ENCODE results near the gene HMSD.

Gene HMSD

DNA sequence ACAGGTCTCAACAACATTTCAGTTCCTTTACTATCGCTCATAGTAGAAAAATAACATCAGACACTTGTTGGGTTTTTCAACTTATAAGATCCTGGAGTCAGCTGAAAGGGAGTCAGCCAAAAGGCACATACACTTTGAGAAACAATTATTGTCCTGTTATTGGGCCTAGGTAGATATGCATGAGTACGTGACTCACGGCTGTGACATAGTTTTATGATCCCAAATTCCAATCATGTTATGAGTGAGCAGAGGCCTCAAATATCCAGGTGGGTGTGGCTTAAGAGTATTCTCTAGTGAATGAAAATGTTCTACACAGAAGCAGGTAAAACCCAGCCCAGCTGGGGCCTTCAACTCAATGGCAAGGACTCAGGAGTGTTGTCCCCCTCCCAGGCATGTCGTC, 47.9 kb downstream of the HMSD start:
- H3K36me3 ChIP-seq (ENCODE audit: control insufficient read depth, insufficient read depth, low read length): no peaks in the 10 kb centered on the region; the same call in 1 of the 2 replicates
- TF ChIP-seq, protein P1, sequence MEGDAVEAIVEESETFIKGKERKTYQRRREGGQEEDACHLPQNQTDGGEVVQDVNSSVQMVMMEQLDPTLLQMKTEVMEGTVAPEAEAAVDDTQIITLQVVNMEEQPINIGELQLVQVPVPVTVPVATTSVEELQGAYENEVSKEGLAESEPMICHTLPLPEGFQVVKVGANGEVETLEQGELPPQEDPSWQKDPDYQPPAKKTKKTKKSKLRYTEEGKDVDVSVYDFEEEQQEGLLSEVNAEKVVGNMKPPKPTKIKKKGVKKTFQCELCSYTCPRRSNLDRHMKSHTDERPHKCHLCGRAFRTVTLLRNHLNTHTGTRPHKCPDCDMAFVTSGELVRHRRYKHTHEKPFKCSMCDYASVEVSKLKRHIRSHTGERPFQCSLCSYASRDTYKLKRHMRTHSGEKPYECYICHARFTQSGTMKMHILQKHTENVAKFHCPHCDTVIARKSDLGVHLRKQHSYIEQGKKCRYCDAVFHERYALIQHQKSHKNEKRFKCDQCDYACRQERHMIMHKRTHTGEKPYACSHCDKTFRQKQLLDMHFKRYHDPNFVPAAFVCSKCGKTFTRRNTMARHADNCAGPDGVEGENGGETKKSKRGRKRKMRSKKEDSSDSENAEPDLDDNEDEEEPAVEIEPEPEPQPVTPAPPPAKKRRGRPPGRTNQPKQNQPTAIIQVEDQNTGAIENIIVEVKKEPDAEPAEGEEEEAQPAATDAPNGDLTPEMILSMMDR (IDR thresholded peaks at IDR 0.05; ENCODE audit: insufficient read depth, low read length, poor library complexity, severe bottlenecking): no peak
- H3K27me3 ChIP-seq (replicated peaks; ENCODE audit: control insufficient read depth, insufficient read depth, low read length): no peaks in the 10 kb centered on the region
- DNase-seq (ENCODE audit: extremely low read depth, insufficient read length): no peak
- H3K4me3 ChIP-seq (replicated peaks; ENCODE audit: low read depth, low read length): no peak overlapping the region

DNA sequence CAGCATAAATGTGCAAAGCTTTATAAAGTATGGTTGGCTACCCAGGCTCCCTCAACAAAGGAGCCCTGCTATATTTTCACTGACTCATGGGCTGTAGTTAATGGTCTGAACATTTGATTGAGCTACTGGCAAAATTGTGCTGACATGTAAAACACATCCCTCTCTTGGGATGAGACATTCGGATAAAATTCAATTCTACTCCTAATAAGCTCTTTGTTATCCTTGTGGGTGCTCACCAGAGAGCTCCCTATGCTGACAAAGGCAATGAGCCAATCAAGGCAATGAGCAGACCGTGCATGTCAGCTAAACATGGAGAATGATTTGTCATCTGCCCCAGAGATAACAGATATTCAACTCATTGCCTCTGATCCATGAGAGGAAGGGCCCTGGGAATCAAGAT, 48.5 kb downstream of the HMSD start:
- TF ChIP-seq, protein P1 (IDR thresholded peaks at IDR 0.05; ENCODE audit: insufficient read depth, low read length, poor library complexity, severe bottlenecking): no peak
- no peak for DNase-seq (ENCODE audit: extremely low read depth, insufficient read length)
- Histone ChIP-seq H3K27me3 (replicated peaks; ENCODE audit: control insufficient read depth, insufficient read depth, low read length) (no peaks in the 10 kb centered on the region), H3K4me3 (replicated peaks; ENCODE audit: low read depth, low read length) (no peak overlapping the region), H3K36me3 (ENCODE audit: control insufficient read depth, insufficient read depth, low read length) (no peaks in the 10 kb centered on the region; the same call in 1 of the 2 replicates)

DNA sequence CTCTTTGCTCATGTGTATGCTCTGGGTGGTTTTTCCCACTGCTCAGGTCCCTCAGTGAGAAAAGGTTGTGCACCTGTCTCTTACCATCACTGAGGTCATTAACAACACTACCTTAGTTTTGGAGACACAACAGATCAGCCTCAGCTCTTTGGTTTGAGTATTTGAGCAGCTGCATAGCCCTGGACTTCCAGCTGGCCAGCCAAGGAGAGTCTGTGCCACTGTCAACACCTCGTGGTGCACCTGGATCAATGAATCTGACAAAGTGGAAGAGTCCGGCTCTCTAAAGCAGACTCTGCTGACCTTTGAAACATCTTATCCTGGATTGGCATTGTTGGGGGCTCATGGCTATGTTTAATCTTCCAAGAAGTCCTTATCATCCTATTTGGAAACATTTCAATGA, 50.8 kb downstream of the HMSD start:
- no peak overlapping the region for H3K4me3 ChIP-seq (replicated peaks; ENCODE audit: low read depth, low read length)
- no peak for DNase-seq (ENCODE audit: extremely low read depth, insufficient read length)
- TF ChIP-seq, protein P1 (IDR thresholded peaks at IDR 0.05; ENCODE audit: insufficient read depth, low read length, poor library complexity, severe bottlenecking): no peak
- H3K27me3 ChIP-seq (replicated peaks; ENCODE audit: control insufficient read depth, insufficient read depth, low read length): no peaks in the 10 kb centered on the region
- no peaks in the 10 kb centered on the region for H3K36me3 ChIP-seq (ENCODE audit: control insufficient read depth, insufficient read depth, low read length)

GRCh38 chr18:64002581-64002980, 53.5 kb downstream of the HMSD start:
- no peaks in the 10 kb centered on the region for H3K36me3 ChIP-seq (ENCODE audit: control insufficient read depth, insufficient read depth, low read length)
- DNase-seq (ENCODE audit: extremely low read depth, insufficient read length): no peak
- TF ChIP-seq, protein P1 (IDR thresholded peaks at IDR 0.05; ENCODE audit: insufficient read depth, low read length, poor library complexity, severe bottlenecking): no peak
- H3K4me3 ChIP-seq (replicated peaks; ENCODE audit: low read depth, low read length): no peak overlapping the region
- H3K27me3 ChIP-seq (replicated peaks; ENCODE audit: control insufficient read depth, insufficient read depth, low read length): no peaks in the 10 kb centered on the region

- TF ChIP-seq, protein P1 (IDR thresholded peaks at IDR 0.05; ENCODE audit: insufficient read depth, low read length, poor library complexity, severe bottlenecking): no peak
- H3K27me3 ChIP-seq (replicated peaks; ENCODE audit: control insufficient read depth, insufficient read depth, low read length): no peaks in the 10 kb centered on the region
- no peaks in the 10 kb centered on the region for H3K36me3 ChIP-seq (ENCODE audit: control insufficient read depth, insufficient read depth, low read length)
- no peak for DNase-seq (ENCODE audit: extremely low read depth, insufficient read length)
- no peak overlapping the region for H3K4me3 ChIP-seq (replicated peaks; ENCODE audit: low read depth, low read length)
Observed at GRCh38 chr18:64009305-64009704, 60.2 kb downstream of the HMSD start.
